Stomach (tissue), 9 donors: ENCODE measurements around the gene ZNF169. TPM values are rescaled to one million over a fixed set of nuclear protein-coding genes. Genes with fewer than 3 reads are reported as not detected.
"Not testable (repeated sequence)": the region's sequence is repeated elsewhere in the genome, so short reads cannot be mapped to it uniquely, and the experiment has no call there.

ENCODE experiments used
- DNase-seq, 2 donors: peaks; one replicate each; pipeline versions ENCODE4 v3.0.0 to v3.0.0-alpha.2; 2013 to 2019
- H3K27ac ChIP-seq, 5 donors: fragments of 200-600 bp in 4 of 5; sonication (generic) in 4 of 5; one replicate each; pipeline ENCODE4 v1.5.1; 2013 to 2019; ENCODE audit warnings: mild to moderate bottlenecking in 1 of 5, moderate library complexity in 1 of 5
- H3K27me3 ChIP-seq, 3 donors: fragments of 200-600 bp; sonication (generic); one replicate each; pipeline ENCODE4 v1.5.1; 2017 to 2019; ENCODE audit warnings: mixed run types in 1 of 3
- H3K36me3 ChIP-seq, 4 donors: fragments of 200-600 bp; sonication (generic); 1 replicate in 3 of 4; 2 replicates in 1 of 4; pipeline ENCODE4 v1.5.1; 2016 to 2019
- H3K4me1 ChIP-seq, 4 donors: fragments of 200-600 bp; sonication (generic); one replicate each; pipeline ENCODE4 v1.5.1; 2016 to 2019
- H3K4me3 ChIP-seq, 4 donors: fragments of 200-600 bp; sonication (generic) in 3 of 4; one replicate each; pipeline ENCODE4 v1.5.1; 2016 to 2019; ENCODE audit warnings: mild to moderate bottlenecking in 1 of 4
- H3K9me3 ChIP-seq, 4 donors: fragments of 200-600 bp; sonication (generic); one replicate each; pipeline ENCODE4 v1.5.1; 2016 to 2019
- CTCF ChIP-seq, 7 experiments: fragments of 450-650 bp in 4 of 7; fragments of 200-600 bp in 3 of 7; sonication (generic) in 3 of 7; IDR thresholded peaks; one replicate each; pipeline ENCODE4 v1.5.1; 2016 to 2019; ENCODE audit warnings: antibody characterized with exemption in 7 of 7, control low read depth in 2 of 7, mild to moderate bottlenecking in 1 of 7
- EP300 ChIP-seq: sonication (generic); formaldehyde crosslinking; IDR thresholded peaks from one replicate; pipeline ENCODE4 v1.6.1; 2017; ENCODE audit warnings: antibody characterized with exemption
- POLR2A ChIP-seq, 4 donors: fragments of 450-650 bp; IDR thresholded peaks; one replicate each; pipeline ENCODE4 v1.6.1; 2016; ENCODE audit warnings: antibody characterized with exemption in 4 of 4, control low read depth in 2 of 4, mild to moderate bottlenecking in 1 of 4, moderate library complexity in 1 of 4
- POLR2AphosphoS5 ChIP-seq, 3 donors: sonication (generic); formaldehyde crosslinking; IDR thresholded peaks; one replicate each; pipeline ENCODE4 v1.6.1; 2016; ENCODE audit warnings: antibody characterized with exemption in 3 of 3
- WGBS, 5 donors: extraction: QIAGEN DNeasy Blood & Tissue Kit in 3 of 5; methylation state at CpG; one replicate each; pipeline versions ENCODE4 v1.1.5 to v1.1.7; 2013 to 2018; 5-methylcytosine and 5-hydroxymethylcytosine counted together
- intact Hi-C: fragments of 100-400 bp; cut with DNase I; formaldehyde crosslinking; loops from one replicate; pipeline ENCODE4 v1.15.1; 2023; ENCODE audit warnings: low total_unique reads
- polyA plus RNA-seq, 3 donors: library from polyadenylated mRNA; stranded (reverse); fragments of 200-250 nt; gene quantifications; one replicate each; pipeline ENCODE4 v1.2.3, GENCODE V29; 2013
- total RNA-seq, 5 donors: library from RNA; depleted of rRNA; stranded (reverse); fragments of >200 nt; gene quantifications; one replicate each; pipeline versions ENCODE4 v1.1.0 to v1.2.3, GENCODE V29; 2014 to 2016
- donor health status: healthy with polysubstance abuse.
- donor health status: Bipolar disorder and iron deficiency.
- donor health status: healthy.

ZNF169 gene
- total and polyA plus RNA-seq, 8 donors, result 0.93 to 13.2 (median 3.1) TPM

GRCh38 chr9:94245651-94246050 is 13.4 kb upstream of the ZNF169 start:
- no peaks in the 10 kb centered on the region for H3K27me3 ChIP-seq
- TF ChIP-seq POLR2A (IDR thresholded peaks at IDR 0.05) (no peak), EP300 (no peak), POLR2AphosphoS5 (IDR thresholded peaks at IDR 0.05) (no peak), CTCF (IDR thresholded peaks at IDR 0.05) (no peak)
- DNase-seq, result no peak
- no peaks in the 10 kb centered on the region for H3K36me3 ChIP-seq
- no peaks in the 10 kb centered on the region for H3K9me3 ChIP-seq
- no peaks in the 10 kb centered on the region for H3K4me1 ChIP-seq
- intact Hi-C loops, result no loop called here
- 68 to 81% (median 76%) methylated on average over 2 of the region's 2 CpGs for WGBS, 5 donors
- H3K4me3 ChIP-seq, result no peak overlapping the region
- H3K27ac ChIP-seq, result no peak overlapping the region

GRCh38 chr9:94250456-94250855 is 8.6 kb upstream of the ZNF169 start:
- no peak for DNase-seq
- WGBS, 5 donors, result 37 to 65% (median 51%) methylated on average over 4 of the region's 4 CpGs
- TF ChIP-seq EP300 (no peak), POLR2A (IDR thresholded peaks at IDR 0.05) (no peak), POLR2AphosphoS5 (IDR thresholded peaks at IDR 0.05) (no peak), CTCF (IDR thresholded peaks at IDR 0.05) (no peak)
- Histone ChIP-seq H3K9me3 (no peaks in the 10 kb centered on the region), H3K4me1 (no peaks in the 10 kb centered on the region), H3K27me3 (no peaks in the 10 kb centered on the region), H3K27ac (no peak overlapping the region), H3K4me3 (no peak overlapping the region), H3K36me3 (no peaks in the 10 kb centered on the region)
- intact Hi-C loops, result no loop called here

GRCh38 chr9:94256007-94256406 is 3.1 kb upstream of the ZNF169 start:
- Histone ChIP-seq H3K9me3 (no peaks in the 10 kb centered on the region), H3K36me3 (no peaks in the 10 kb centered on the region), H3K4me3 (no peak overlapping the region), H3K4me1 (peaks cover 9 to 17% (median 14%) of the 10 kb centered on the region in 4 donors), H3K27me3 (no peaks in the 10 kb centered on the region), H3K27ac (no peak overlapping the region)
- TF ChIP-seq POLR2AphosphoS5 (IDR thresholded peaks at IDR 0.05), result no peak
- no peak for TF ChIP-seq CTCF (IDR thresholded peaks at IDR 0.05)
- no peak for TF ChIP-seq EP300
- no peak for TF ChIP-seq POLR2A (IDR thresholded peaks at IDR 0.05)
- WGBS, 5 donors, result 45 to 64% (median 60%) methylated on average over 2 of the region's 2 CpGs
- intact Hi-C loops, result no loop called here
- no peak for DNase-seq

- H3K4me3 ChIP-seq, H3K27me3 ChIP-seq, DNase-seq, H3K27ac ChIP-seq, H3K9me3 ChIP-seq, intact Hi-C loops: not testable (repeated sequence)
- H3K4me1 ChIP-seq, result peaks cover 0 to 11% (median 5%) of the 10 kb centered on the region in 4 donors
- 63 to 85% (median 79%) methylated on average over 3 of the region's 3 CpGs for WGBS, 5 donors
- H3K36me3 ChIP-seq, result peaks cover 0 to 16% (median 4%) of the 10 kb centered on the region in 4 donors
Observed at GRCh38 chr9:94265626-94266402, 6.7 kb downstream of the ZNF169 start.

GRCh38 chr9:94269264-94269663 is 10.2 kb downstream of the ZNF169 start:
- Histone ChIP-seq H3K27ac (no peak overlapping the region), H3K27me3 (no peaks in the 10 kb centered on the region), H3K9me3 (peaks cover 0 to 9% (median 5%) of the 10 kb centered on the region in 4 donors), H3K4me3 (no peak overlapping the region), H3K4me1 (peaks cover 0 to 10% (median 2%) of the 10 kb centered on the region in 4 donors), H3K36me3 (peaks cover 0 to 11% (median 1%) of the 10 kb centered on the region in 4 donors)
- no peak for DNase-seq
- TF ChIP-seq POLR2A (IDR thresholded peaks at IDR 0.05), result no peak
- TF ChIP-seq CTCF (IDR thresholded peaks at IDR 0.05), result no peak
- no peak for TF ChIP-seq EP300
- TF ChIP-seq POLR2AphosphoS5 (IDR thresholded peaks at IDR 0.05), result no peak
- intact Hi-C loops, result no loop called here
- WGBS, 5 donors, result 81 to 88% (median 82%) methylated on average over 7 to 8 of the region's 8 CpGs
